Measurements from ENCODE around the gene PSMD3.
A peak's percentile ranks its signal among the peaks of the same experiment; 100 is the strongest.

PSMD3 gene

DNA sequence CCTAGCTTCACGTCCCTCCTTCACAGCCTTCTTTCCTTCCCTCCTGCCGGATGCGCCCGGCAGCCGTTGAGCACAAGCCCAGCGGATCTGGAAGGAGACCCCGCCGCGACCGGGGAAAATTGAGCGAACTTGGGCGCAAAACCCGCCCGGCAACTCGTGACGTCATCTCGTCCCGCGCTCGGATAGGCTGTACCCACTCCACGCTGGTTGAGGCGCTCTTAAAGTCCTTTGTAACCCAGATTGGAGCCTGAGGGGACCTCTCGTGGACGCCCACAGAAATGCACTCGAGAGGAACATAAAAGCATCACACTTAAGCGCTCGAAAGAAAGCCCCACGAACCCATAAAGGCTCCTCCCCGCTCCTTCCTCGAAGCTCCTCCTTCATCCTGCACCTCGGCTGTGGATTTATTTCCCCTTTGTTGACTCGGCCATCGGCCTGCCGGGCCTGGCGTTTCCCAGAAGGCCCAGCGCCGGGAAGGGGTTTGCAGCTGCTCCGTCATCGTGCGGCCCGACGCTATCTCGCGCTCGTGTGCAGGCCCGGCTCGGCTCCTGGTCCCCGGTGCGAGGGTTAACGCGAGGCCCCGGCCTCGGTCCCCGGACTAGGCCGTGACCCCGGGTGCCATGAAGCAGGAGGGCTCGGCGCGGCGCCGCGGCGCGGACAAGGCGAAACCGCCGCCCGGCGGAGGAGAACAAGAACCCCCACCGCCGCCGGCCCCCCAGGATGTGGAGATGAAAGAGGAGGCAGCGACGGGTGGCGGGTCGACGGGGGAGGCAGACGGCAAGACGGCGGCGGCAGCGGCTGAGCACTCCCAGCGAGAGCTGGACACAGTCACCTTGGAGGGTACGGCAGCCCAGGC lies at the start of gene PSMD3:
TSS of gene PSMD3 (plus strand) at position 457 of the 856 bp plus-strand sequence. CDS start at position 621, 164 bp downstream.
- peak within 1 kb of the TSS; percentile 64 to 100 (median 100) for H3K9ac ChIP-seq (ENCODE audit: low read length in 5 of 5)
- H3K27me3 ChIP-seq (ENCODE audit: control insufficient read depth in 5 of 5, insufficient read depth in 4 of 5, low read length in 5 of 5) = peaks cover 0 to 3% (median 0%) of the 10 kb centered on the region in 5 donors
- H3K36me3 ChIP-seq (ENCODE audit: control insufficient read depth in 5 of 5, insufficient read depth in 5 of 5, low read length in 5 of 5) = peaks cover 1 to 19% (median 17%) of the 10 kb centered on the region in 5 donors
- peak within 1 kb of the TSS; percentile 92 to 98 (median 97) for H3K4me3 ChIP-seq (ENCODE audit: low read depth in 1 of 5, low read length in 5 of 5)
- H3K4me1 ChIP-seq (ENCODE audit: control insufficient read depth in 5 of 5, insufficient read depth in 5 of 5, low read length in 5 of 5) = peaks cover 3 to 35% (median 26%) of the 10 kb centered on the region in 5 donors
- no peaks in the 10 kb centered on the region for H3K9me3 ChIP-seq (ENCODE audit: control insufficient read depth in 5 of 5, low read length in 5 of 5)
- peak within 1 kb of the TSS; percentile 90 for H3K27ac ChIP-seq (ENCODE audit: low read depth, low read length)

GRCh38 chr17:39933912-39934311 lies 46.7 kb upstream of the PSMD3 start:
- Histone ChIP-seq H3K27ac (ENCODE audit: low read depth, low read length) (no peak overlapping the region), H3K9ac (ENCODE audit: low read length in 5 of 5) (no peak overlapping the region)

DNA sequence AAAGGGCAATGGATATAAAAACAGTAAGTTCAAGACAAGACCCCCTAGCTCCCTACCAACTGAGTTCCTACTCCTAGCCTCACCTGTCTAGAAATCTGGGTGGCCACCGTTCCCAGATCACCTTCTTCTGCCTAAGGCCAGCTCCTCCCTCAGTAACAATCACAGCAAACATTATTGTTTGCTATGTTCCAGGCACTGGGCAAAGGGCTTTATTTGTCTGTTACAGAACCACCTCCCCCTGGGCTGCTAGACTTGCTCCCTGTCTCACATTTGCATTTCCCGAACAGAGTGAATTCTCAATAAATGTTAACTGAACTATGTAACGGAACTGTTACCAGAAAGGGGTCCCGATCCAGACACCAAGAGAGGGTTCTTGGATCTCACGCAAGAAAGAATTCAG lies 46.3 kb upstream of the PSMD3 start:
- H3K4me3 ChIP-seq (ENCODE audit: low read depth in 1 of 5, low read length in 5 of 5) = no peak overlapping the region
- no peak overlapping the region for H3K27ac ChIP-seq (ENCODE audit: low read depth, low read length)
- no peaks in the 10 kb centered on the region for H3K9me3 ChIP-seq (ENCODE audit: control insufficient read depth in 5 of 5, low read length in 5 of 5)
- no peaks in the 10 kb centered on the region for H3K27me3 ChIP-seq (ENCODE audit: control insufficient read depth in 5 of 5, insufficient read depth in 4 of 5, low read length in 5 of 5)
- H3K9ac ChIP-seq (ENCODE audit: low read length in 5 of 5) = no peak overlapping the region
- H3K4me1 ChIP-seq (ENCODE audit: control insufficient read depth in 5 of 5, insufficient read depth in 5 of 5, low read length in 5 of 5) = peaks cover 3 to 6% (median 4%) of the 10 kb centered on the region in 5 donors
- H3K36me3 ChIP-seq (ENCODE audit: control insufficient read depth in 5 of 5, insufficient read depth in 5 of 5, low read length in 5 of 5) = no peaks in the 10 kb centered on the region

More at GRCh38 chr17:39933912-39934311, 46.7 kb upstream of the PSMD3 start:
- H3K4me3 ChIP-seq (ENCODE audit: low read depth in 1 of 5, low read length in 5 of 5) = no peak overlapping the region
- H3K36me3 ChIP-seq (ENCODE audit: control insufficient read depth in 5 of 5, insufficient read depth in 5 of 5, low read length in 5 of 5) = no peaks in the 10 kb centered on the region
- H3K9me3 ChIP-seq (ENCODE audit: control insufficient read depth in 5 of 5, low read length in 5 of 5) = no peaks in the 10 kb centered on the region
- H3K27me3 ChIP-seq (ENCODE audit: control insufficient read depth in 5 of 5, insufficient read depth in 4 of 5, low read length in 5 of 5) = no peaks in the 10 kb centered on the region
- H3K4me1 ChIP-seq (ENCODE audit: control insufficient read depth in 5 of 5, insufficient read depth in 5 of 5, low read length in 5 of 5) = peaks cover 5 to 10% (median 7%) of the 10 kb centered on the region in 5 donors

DNA sequence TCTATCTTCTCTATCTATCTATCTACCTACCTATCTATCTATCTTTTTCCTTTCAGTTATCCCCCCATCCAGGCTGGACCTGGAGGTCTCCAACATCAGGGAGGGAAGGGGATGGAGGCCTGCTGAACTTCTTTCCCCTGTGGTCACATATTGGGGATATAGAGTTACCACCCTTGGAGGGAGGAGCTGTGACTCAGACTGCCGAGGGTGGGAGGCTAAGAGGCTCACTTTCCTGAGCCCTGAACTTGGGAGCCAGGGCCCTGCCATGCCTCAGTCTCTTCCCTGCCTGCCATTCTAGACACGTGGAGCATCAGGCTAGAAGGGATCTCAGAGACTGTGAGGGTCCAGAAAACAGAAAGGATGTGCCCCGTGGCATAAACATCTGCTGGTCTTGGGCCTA lies 44.7 kb upstream of the PSMD3 start:
- Histone ChIP-seq H3K27ac (ENCODE audit: low read depth, low read length) (no peak overlapping the region), H3K4me3 (ENCODE audit: low read depth in 1 of 5, low read length in 5 of 5) (no peak overlapping the region), H3K36me3 (ENCODE audit: control insufficient read depth in 5 of 5, insufficient read depth in 5 of 5, low read length in 5 of 5) (no peaks in the 10 kb centered on the region), H3K27me3 (ENCODE audit: control insufficient read depth in 5 of 5, insufficient read depth in 4 of 5, low read length in 5 of 5) (no peaks in the 10 kb centered on the region), H3K4me1 (ENCODE audit: control insufficient read depth in 5 of 5, insufficient read depth in 5 of 5, low read length in 5 of 5) (peaks cover 0 to 7% (median 5%) of the 10 kb centered on the region in 5 donors), H3K9ac (ENCODE audit: low read length in 5 of 5) (no peak overlapping the region), H3K9me3 (ENCODE audit: control insufficient read depth in 5 of 5, low read length in 5 of 5) (no peaks in the 10 kb centered on the region)

DNA sequence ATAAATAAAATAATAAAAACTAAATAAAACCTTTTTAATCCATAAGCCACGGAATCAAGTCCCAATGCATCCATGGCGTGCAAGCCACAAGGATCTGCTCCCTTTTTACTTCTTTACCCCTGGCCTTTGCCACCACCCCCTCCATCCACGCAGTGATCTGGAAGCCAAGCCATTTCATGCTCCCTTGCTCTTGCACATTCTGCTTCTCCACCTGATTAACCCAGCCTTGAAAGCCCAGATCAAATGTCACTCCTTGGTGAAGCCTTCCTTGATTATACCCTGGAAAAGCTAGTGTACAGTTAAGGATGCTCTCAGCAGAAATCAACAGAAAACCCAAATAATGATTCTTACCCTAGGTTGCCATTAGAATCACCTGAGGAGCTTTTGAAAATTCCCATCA lies 43.2 kb upstream of the PSMD3 start:
- Histone ChIP-seq H3K4me1 (ENCODE audit: control insufficient read depth in 5 of 5, insufficient read depth in 5 of 5, low read length in 5 of 5) (peaks cover 0 to 7% (median 5%) of the 10 kb centered on the region in 5 donors), H3K27me3 (ENCODE audit: control insufficient read depth in 5 of 5, insufficient read depth in 4 of 5, low read length in 5 of 5) (no peaks in the 10 kb centered on the region), H3K9ac (ENCODE audit: low read length in 5 of 5) (no peak overlapping the region), H3K27ac (ENCODE audit: low read depth, low read length) (no peak overlapping the region), H3K9me3 (ENCODE audit: control insufficient read depth in 5 of 5, low read length in 5 of 5) (no peaks in the 10 kb centered on the region), H3K36me3 (ENCODE audit: control insufficient read depth in 5 of 5, insufficient read depth in 5 of 5, low read length in 5 of 5) (no peaks in the 10 kb centered on the region), H3K4me3 (ENCODE audit: low read depth in 1 of 5, low read length in 5 of 5) (no peak overlapping the region)

- H3K9ac ChIP-seq (ENCODE audit: low read length in 5 of 5) = no peak overlapping the region
- peaks cover 0 to 7% (median 5%) of the 10 kb centered on the region in 5 donors for H3K4me1 ChIP-seq (ENCODE audit: control insufficient read depth in 5 of 5, insufficient read depth in 5 of 5, low read length in 5 of 5)
- no peak overlapping the region for H3K27ac ChIP-seq (ENCODE audit: low read depth, low read length)
- H3K9me3 ChIP-seq (ENCODE audit: control insufficient read depth in 5 of 5, low read length in 5 of 5) = no peaks in the 10 kb centered on the region
- no peaks in the 10 kb centered on the region for H3K36me3 ChIP-seq (ENCODE audit: control insufficient read depth in 5 of 5, insufficient read depth in 5 of 5, low read length in 5 of 5)
- H3K4me3 ChIP-seq (ENCODE audit: low read depth in 1 of 5, low read length in 5 of 5) = no peak overlapping the region
- peaks cover 0 to 2% (median 0%) of the 10 kb centered on the region in 5 donors for H3K27me3 ChIP-seq (ENCODE audit: control insufficient read depth in 5 of 5, insufficient read depth in 4 of 5, low read length in 5 of 5)
Observed at GRCh38 chr17:39938140-39938869, 42.3 kb upstream of the PSMD3 start.

- Histone ChIP-seq H3K27me3 (ENCODE audit: control insufficient read depth in 5 of 5, insufficient read depth in 4 of 5, low read length in 5 of 5) (peaks cover 0 to 2% (median 0%) of the 10 kb centered on the region in 5 donors), H3K4me1 (ENCODE audit: control insufficient read depth in 5 of 5, insufficient read depth in 5 of 5, low read length in 5 of 5) (peaks cover 0 to 7% (median 5%) of the 10 kb centered on the region in 5 donors), H3K9me3 (ENCODE audit: control insufficient read depth in 5 of 5, low read length in 5 of 5) (no peaks in the 10 kb centered on the region), H3K9ac (ENCODE audit: low read length in 5 of 5) (peak overlapping the region in 1 of 5 donors; percentile 16), H3K4me3 (ENCODE audit: low read depth in 1 of 5, low read length in 5 of 5) (no peak overlapping the region), H3K36me3 (ENCODE audit: control insufficient read depth in 5 of 5, insufficient read depth in 5 of 5, low read length in 5 of 5) (no peaks in the 10 kb centered on the region), H3K27ac (ENCODE audit: low read depth, low read length) (no peak overlapping the region)
Observed at GRCh38 chr17:39939106-39939505, 41.5 kb upstream of the PSMD3 start.

DNA sequence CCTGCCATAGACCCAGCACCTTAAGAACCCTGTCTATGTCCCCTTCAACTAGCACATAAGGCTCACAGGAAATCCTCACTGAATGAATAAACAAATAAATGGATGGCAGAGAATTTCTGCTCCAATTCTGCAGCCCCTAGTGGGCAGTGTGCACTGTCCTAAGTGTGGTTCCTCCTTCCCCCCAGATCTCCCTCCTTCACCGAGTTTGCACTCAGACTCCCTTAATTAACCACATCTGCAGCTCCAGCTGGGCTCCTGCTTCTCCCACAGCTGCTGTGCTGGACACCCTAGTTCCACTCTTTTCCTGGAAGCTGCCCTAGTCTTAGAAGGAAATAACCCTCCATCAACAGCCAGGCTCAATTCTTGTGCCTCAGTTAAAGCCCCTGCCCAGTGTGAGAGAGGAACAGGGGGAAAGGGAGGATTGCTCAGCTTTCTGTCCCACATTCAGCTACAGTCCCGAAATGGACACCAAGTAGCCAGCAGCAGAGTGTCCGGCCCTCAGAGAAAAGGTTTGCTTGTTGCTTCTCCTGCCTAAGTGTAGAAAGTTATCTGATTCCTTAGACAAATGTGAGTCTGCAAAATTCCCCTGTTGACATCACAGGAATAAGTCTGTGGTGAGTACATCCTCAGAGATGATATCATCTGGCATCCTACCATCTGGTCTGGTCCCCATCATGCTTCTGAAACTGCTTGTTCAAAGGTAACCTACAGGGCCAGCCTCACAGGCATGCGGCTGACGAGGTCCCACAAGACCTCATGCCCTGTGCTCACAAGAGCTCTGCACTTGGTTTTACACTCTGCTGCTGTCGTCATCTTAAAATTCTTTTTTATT lies 40.8 kb upstream of the PSMD3 start:
- Histone ChIP-seq H3K9ac (ENCODE audit: low read length in 5 of 5) (peak overlapping the region in 1 of 5 donors; percentile 16), H3K9me3 (ENCODE audit: control insufficient read depth in 5 of 5, low read length in 5 of 5) (no peaks in the 10 kb centered on the region), H3K36me3 (ENCODE audit: control insufficient read depth in 5 of 5, insufficient read depth in 5 of 5, low read length in 5 of 5) (no peaks in the 10 kb centered on the region), H3K27ac (ENCODE audit: low read depth, low read length) (no peak overlapping the region), H3K4me3 (ENCODE audit: low read depth in 1 of 5, low read length in 5 of 5) (no peak overlapping the region), H3K27me3 (ENCODE audit: control insufficient read depth in 5 of 5, insufficient read depth in 4 of 5, low read length in 5 of 5) (peaks cover 0 to 2% (median 0%) of the 10 kb centered on the region in 5 donors), H3K4me1 (ENCODE audit: control insufficient read depth in 5 of 5, insufficient read depth in 5 of 5, low read length in 5 of 5) (peaks cover 0 to 7% (median 5%) of the 10 kb centered on the region in 5 donors)

DNA sequence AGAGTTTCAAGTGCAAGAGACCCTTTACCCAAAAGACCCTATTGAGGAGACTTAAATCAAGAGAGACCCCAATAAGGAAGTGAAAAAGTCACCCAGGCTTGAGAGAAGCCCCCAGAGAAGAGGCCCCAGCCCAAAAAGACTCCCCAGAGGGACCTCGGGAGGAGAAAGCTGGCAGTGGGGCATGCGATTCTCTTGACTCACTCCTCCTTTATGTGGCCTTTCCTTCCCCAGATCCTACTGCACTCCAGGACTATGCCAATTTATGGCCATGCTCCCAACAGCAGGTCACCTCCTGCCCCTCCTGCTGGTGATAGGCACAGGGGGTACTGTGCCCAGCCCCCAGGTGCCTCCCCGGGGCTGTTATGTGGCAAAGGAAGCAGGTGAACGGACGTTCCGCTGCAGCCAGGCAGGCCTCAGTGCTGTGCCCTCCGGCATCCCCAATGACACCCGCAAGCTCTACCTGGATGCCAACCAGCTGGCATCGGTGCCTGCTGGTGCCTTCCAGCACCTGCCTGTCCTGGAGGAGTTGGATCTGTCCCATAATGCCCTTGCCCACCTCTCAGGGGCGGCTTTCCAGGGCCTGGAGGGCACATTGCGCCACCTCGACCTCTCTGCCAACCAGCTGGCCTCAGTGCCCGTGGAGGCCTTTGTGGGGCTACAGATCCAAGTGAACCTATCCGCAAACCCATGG lies 36.8 kb upstream of the PSMD3 start:
- H3K9me3 ChIP-seq (ENCODE audit: control insufficient read depth in 5 of 5, low read length in 5 of 5) = no peaks in the 10 kb centered on the region
- H3K4me3 ChIP-seq (ENCODE audit: low read depth in 1 of 5, low read length in 5 of 5) = no peak overlapping the region
- H3K4me1 ChIP-seq (ENCODE audit: control insufficient read depth in 5 of 5, insufficient read depth in 5 of 5, low read length in 5 of 5) = peaks cover 0 to 7% (median 5%) of the 10 kb centered on the region in 5 donors
- H3K27ac ChIP-seq (ENCODE audit: low read depth, low read length) = no peak overlapping the region
- H3K36me3 ChIP-seq (ENCODE audit: control insufficient read depth in 5 of 5, insufficient read depth in 5 of 5, low read length in 5 of 5) = no peaks in the 10 kb centered on the region
- H3K9ac ChIP-seq (ENCODE audit: low read length in 5 of 5) = no peak overlapping the region
- peaks cover 0 to 2% (median 0%) of the 10 kb centered on the region in 5 donors for H3K27me3 ChIP-seq (ENCODE audit: control insufficient read depth in 5 of 5, insufficient read depth in 4 of 5, low read length in 5 of 5)

Data from subcutaneous abdominal adipose tissue (tissue), 5 donors.